Bone marrow (tissue), 2 donors: ENCODE data around the gene REV3L.
"Not testable (repeated sequence)": the region's sequence is repeated elsewhere in the genome, so short reads cannot be mapped to it uniquely, and the experiment has no call there.

Experiments
- DNase-seq, 2 donors: peaks; one replicate each; lab custom pipeline; 2025; lab: John Stamatoyannopoulos, UW

REV3L gene

GRCh38 chr6:111492499-111492898 is 9.5 kb upstream of the REV3L start:
- DNase-seq: no peak

- no peak for DNase-seq
Measured at GRCh38 chr6:111490067-111490466, 7.0 kb upstream of the REV3L start.

- DNase-seq: peak in 1 of 2 donors; percentile 75
Measured at GRCh38 chr6:111487661-111488060, 4.6 kb upstream of the REV3L start.

- DNase-seq: no peak
Measured at GRCh38 chr6:111486921-111487320, 3.9 kb upstream of the REV3L start.

- DNase-seq: no peak
Measured at GRCh38 chr6:111486475-111486874, 3.5 kb upstream of the REV3L start.

GRCh38 chr6:111485342-111485741 is 2.3 kb upstream of the REV3L start:
- no peak for DNase-seq

- DNase-seq: no peak
Measured at GRCh38 chr6:111484633-111484930, 1.6 kb upstream of the REV3L start.

- DNase-seq: peak; percentile 73 to 84
Measured at GRCh38 chr6:111483736-111484632, 966 bp upstream of the REV3L start.

- DNase-seq: peak; percentile 42 to 45
Measured at GRCh38 chr6:111482188-111482958, 645 bp downstream of the REV3L start.

- DNase-seq: no peak
Measured at GRCh38 chr6:111481836-111482187, 1.2 kb downstream of the REV3L start.

- DNase-seq: no peak
Measured at GRCh38 chr6:111480988-111481822, 1.8 kb downstream of the REV3L start.

GRCh38 chr6:111478749-111479148 is 4.3 kb downstream of the REV3L start:
- DNase-seq: peak in 1 of 2 donors; percentile 80

- DNase-seq: no peak
Measured at GRCh38 chr6:111478064-111478476, 4.9 kb downstream of the REV3L start.

GRCh38 chr6:111477481-111477938 is 5.5 kb downstream of the REV3L start:
- DNase-seq: no peak

- DNase-seq: not testable (repeated sequence)
Measured at GRCh38 chr6:111476061-111476460, 7.0 kb downstream of the REV3L start.

- no peak for DNase-seq
Measured at GRCh38 chr6:111474771-111475170, 8.2 kb downstream of the REV3L start.

GRCh38 chr6:111474106-111474505 is 8.9 kb downstream of the REV3L start:
- no peak for DNase-seq

- no peak for DNase-seq
Measured at GRCh38 chr6:111472933-111473435, 10.0 kb downstream of the REV3L start.

- no peak for DNase-seq
Measured at GRCh38 chr6:111471958-111472357, 11.1 kb downstream of the REV3L start.

- no peak for DNase-seq
Measured at GRCh38 chr6:111471533-111471932, 11.5 kb downstream of the REV3L start.

GRCh38 chr6:111470991-111471390 is 12.0 kb downstream of the REV3L start:
- DNase-seq: no peak

GRCh38 chr6:111469543-111469942 is 13.5 kb downstream of the REV3L start:
- DNase-seq: no peak
